ENCODE measurements around the gene TMED5. TPM values are rescaled to one million over a fixed set of nuclear protein-coding genes. Genes with fewer than 3 reads are reported as not detected.
A peak's percentile ranks its signal among the peaks of the same experiment; 100 is the strongest.
"Not testable (repeated sequence)": the region's sequence is repeated elsewhere in the genome, so short reads cannot be mapped to it uniquely, and the experiment has no call there.

Gene TMED5
- 100 to 1,000 TPM in 1 of 6 donors, 10 to 100 TPM in 5; 40.3 to 137 (median 85.9) TPM for total RNA-seq

DNA sequence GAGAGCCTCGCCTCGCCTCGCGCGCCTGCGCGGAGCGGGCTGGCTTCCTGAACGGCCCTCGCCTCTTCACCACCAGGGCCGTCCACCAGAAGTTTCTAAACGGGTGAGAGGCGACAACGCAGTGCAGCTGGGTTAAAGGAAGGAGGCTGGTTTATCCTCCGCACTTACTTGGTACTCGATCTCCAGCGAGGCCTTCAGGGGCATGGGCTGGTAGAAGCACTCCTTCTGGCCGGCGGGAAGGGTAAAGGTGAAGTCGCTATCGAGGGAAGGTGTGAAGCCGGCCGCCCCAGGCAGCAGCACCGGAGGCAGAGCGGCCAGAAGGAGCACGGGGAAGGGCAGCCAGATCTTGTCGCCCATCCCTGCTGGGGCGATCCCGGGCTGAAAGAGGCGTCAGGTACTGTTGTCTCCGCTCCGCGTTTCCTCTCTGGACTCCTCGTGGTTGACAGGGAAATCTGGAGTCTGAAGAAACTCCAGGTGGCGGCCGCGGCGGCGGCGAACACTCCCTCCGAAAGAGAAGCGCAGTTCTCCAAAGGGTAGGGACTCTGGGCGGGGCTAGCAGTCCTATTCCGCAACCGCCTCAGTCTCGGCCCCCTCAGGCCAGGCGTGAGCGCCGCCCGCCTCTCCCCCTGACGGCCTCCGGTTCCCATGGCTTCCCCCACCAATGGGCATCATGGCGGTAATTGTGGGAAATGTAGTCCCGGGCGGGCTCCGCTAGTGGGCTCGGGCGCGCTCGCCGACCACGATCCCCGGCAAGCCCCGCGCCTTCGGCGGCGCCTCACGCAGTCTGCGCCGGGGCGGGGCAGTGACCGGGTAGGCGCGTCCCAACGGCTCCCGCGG lies at the start of gene TMED5:
TSS of gene TMED5 (minus strand) at position 528 of the 837 bp plus-strand sequence. CDS start at position 357, 171 bp downstream.
- 0% methylated on average over 29 to 69 of the region's 78 CpGs for WGBS, 2 donors
- ATAC-seq (ENCODE audit: low FRiP score in 2 of 2), result peak; percentile 98 to 100
- TF ChIP-seq EP300 (IDR thresholded peaks at IDR 0.05) (no peak), POLR2AphosphoS5 (IDR thresholded peaks at IDR 0.05) (peak; percentile 82 to 92), POLR2A (IDR thresholded peaks at IDR 0.05) (peak in 3 of 4 donors; percentile 96 to 98 (median 98))
- TF ChIP-seq, protein P1, sequence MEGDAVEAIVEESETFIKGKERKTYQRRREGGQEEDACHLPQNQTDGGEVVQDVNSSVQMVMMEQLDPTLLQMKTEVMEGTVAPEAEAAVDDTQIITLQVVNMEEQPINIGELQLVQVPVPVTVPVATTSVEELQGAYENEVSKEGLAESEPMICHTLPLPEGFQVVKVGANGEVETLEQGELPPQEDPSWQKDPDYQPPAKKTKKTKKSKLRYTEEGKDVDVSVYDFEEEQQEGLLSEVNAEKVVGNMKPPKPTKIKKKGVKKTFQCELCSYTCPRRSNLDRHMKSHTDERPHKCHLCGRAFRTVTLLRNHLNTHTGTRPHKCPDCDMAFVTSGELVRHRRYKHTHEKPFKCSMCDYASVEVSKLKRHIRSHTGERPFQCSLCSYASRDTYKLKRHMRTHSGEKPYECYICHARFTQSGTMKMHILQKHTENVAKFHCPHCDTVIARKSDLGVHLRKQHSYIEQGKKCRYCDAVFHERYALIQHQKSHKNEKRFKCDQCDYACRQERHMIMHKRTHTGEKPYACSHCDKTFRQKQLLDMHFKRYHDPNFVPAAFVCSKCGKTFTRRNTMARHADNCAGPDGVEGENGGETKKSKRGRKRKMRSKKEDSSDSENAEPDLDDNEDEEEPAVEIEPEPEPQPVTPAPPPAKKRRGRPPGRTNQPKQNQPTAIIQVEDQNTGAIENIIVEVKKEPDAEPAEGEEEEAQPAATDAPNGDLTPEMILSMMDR (IDR thresholded peaks at IDR 0.05), result peak in 5 of 6 experiments; percentile 10 to 73 (median 56)
- Histone ChIP-seq H3K27ac (peak within 1 kb of the TSS; percentile 95 to 100 (median 98)), H3K36me3 (peaks cover 0 to 9% (median 0%) of the 10 kb centered on the region in 4 donors), H3K27me3 (no peaks in the 10 kb centered on the region), H3K9me3 (no peaks in the 10 kb centered on the region), H3K4me3 (peak within 1 kb of the TSS; percentile 73 to 87 (median 76)), H3K4me1 (peaks cover 10 to 26% (median 17%) of the 10 kb centered on the region in 4 donors)
- DNase-seq, result peak; percentile 98 to 99

DNA sequence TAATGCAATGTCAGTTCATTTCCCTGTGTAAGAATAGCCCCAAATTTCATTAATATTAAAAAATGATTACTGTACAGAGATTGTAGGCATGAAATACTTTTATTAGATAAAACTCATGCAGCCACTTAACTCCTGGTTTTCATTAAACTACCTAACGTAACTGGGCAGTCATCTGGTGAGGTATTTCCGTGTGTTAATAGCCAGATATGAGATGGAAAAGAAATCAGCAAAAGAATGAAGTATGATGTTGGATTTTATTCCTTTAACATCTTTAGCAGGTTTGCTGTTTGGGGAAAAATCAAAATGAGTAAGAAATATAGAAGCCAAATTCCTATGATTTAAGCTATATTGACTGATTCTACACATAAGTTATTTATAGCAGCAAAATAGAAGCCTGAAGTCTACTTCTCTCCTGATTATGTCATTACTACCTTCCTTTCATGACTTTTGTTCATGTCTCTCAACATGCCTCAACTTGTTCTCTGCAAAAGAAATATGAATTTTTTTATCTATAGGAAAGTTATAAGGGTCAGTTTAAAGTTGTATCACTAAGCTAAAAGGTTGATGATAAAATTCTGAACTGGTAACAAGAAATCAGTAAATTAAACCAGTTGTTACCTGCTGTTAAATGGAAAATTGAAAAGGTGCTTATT lies 42.9 kb upstream of the TMED5 start:
- ATAC-seq (ENCODE audit: low FRiP score in 2 of 2), result no peak
- no peak overlapping the region for H3K4me3 ChIP-seq
- H3K9me3 ChIP-seq, result no peaks in the 10 kb centered on the region
- WGBS, 2 donors, result 93 to 99% methylated on average over 2 of the region's 2 CpGs
- H3K4me1 ChIP-seq, result no peaks in the 10 kb centered on the region
- H3K27ac ChIP-seq, result no peak overlapping the region
- TF ChIP-seq, protein P1 (IDR thresholded peaks at IDR 0.05), result no peak
- TF ChIP-seq EP300 (IDR thresholded peaks at IDR 0.05), result no peak
- no peak for TF ChIP-seq POLR2A (IDR thresholded peaks at IDR 0.05)
- TF ChIP-seq POLR2AphosphoS5 (IDR thresholded peaks at IDR 0.05), result no peak
- H3K36me3 ChIP-seq, result peaks cover 0 to 11% (median 1%) of the 10 kb centered on the region in 4 donors
- no peaks in the 10 kb centered on the region for H3K27me3 ChIP-seq
- no peak for DNase-seq

DNA sequence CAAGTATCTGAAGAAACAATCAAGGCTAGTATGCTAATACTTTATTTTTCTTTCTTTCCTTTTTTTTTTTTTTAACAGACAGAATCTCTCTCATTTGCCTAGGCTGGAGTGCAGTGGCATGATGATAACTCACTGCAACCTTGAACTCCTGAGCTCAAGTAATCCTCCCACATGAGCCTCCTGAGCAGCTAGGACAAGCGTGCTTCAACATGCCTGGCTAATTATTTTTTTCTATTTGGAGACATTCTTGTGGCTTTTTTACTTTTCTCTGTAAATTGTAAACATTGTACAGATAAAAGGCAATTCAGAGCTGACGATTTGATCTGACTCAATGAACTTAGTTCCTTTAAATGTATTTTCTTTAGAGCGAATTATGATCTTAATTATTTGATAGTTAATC lies 41.7 kb upstream of the TMED5 start:
- Histone ChIP-seq H3K9me3 (no peaks in the 10 kb centered on the region), H3K4me1 (no peaks in the 10 kb centered on the region), H3K4me3 (no peak overlapping the region), H3K27me3 (no peaks in the 10 kb centered on the region), H3K27ac (no peak overlapping the region), H3K36me3 (peaks cover 0 to 11% (median 1%) of the 10 kb centered on the region in 4 donors)
- DNase-seq (no peak), ATAC-seq (ENCODE audit: low FRiP score in 2 of 2) (no peak)
- WGBS, 2 donors, result 95% methylated on average over 3 of the region's 3 CpGs
- TF ChIP-seq EP300 (IDR thresholded peaks at IDR 0.05) (no peak), POLR2AphosphoS5 (IDR thresholded peaks at IDR 0.05) (no peak), POLR2A (IDR thresholded peaks at IDR 0.05) (no peak)
- TF ChIP-seq, protein P1 (IDR thresholded peaks at IDR 0.05), result no peak

DNA sequence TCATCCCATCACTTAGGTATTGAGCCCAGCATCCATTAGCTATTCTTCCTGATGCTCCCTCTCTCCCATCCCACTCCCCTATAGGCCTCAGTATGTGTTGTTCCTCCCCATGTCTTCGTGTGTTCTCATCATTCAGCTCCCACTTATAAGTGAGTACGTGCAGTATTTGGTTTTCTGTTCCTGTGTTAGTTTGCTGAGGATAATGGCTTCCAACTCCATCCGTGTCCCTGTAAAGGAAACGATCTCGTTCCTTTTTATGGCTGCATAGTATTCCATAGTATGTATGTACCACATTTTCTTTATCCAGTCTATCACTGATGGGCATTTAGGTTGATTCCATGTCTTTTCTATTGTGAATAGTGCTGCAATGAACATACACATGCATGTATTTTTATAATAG lies 40.5 kb upstream of the TMED5 start:
- not testable (repeated sequence) for ATAC-seq (ENCODE audit: low FRiP score in 2 of 2); DNase-seq; H3K27me3 ChIP-seq; H3K36me3 ChIP-seq; H3K9me3 ChIP-seq; H3K27ac ChIP-seq; H3K4me1 ChIP-seq; H3K4me3 ChIP-seq
- WGBS, 2 donors, result 98 to 99% methylated on average over 5 of the region's 5 CpGs

DNA sequence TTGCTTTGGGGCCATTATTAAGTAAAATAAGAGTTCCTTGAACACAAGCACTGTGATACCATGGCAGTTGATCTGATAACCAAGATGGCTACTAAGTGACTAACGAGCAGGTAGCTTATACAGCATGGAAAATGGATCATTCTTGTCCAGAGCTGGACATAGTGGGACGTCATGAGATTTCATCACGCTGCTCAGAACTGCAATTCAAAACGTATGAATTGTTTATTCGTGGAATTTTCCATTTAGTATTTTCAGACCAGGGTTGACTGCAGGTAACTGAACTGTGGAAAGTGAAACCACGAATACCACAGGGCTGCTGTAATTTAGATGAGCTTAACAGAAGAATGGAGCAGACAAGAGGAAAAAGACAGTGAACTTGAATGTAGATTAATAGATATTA lies 39.2 kb upstream of the TMED5 start:
- DNase-seq, result no peak
- no peak for TF ChIP-seq POLR2AphosphoS5 (IDR thresholded peaks at IDR 0.05)
- TF ChIP-seq, protein P1 (IDR thresholded peaks at IDR 0.05), result no peak
- TF ChIP-seq EP300 (IDR thresholded peaks at IDR 0.05), result no peak
- TF ChIP-seq POLR2A (IDR thresholded peaks at IDR 0.05), result no peak
- H3K27me3 ChIP-seq, result no peaks in the 10 kb centered on the region
- peaks cover 0 to 9% (median 1%) of the 10 kb centered on the region in 4 donors for H3K36me3 ChIP-seq
- H3K27ac ChIP-seq, result no peak overlapping the region
- WGBS, 2 donors, result 77 to 85% methylated on average over 6 of the region's 6 CpGs
- H3K9me3 ChIP-seq, result no peaks in the 10 kb centered on the region
- H3K4me1 ChIP-seq, result no peaks in the 10 kb centered on the region
- ATAC-seq (ENCODE audit: low FRiP score in 2 of 2), result no peak
- H3K4me3 ChIP-seq, result no peak overlapping the region

Data from upper lobe of left lung (tissue), 6 donors.